HepG2 (cell line): Measurements from ENCODE around the gene TRIM74. TPM values are rescaled to one million over a fixed set of nuclear protein-coding genes. Genes with fewer than 3 reads are reported as not detected.
A peak's percentile ranks its signal among the peaks of the same experiment; 100 is the strongest.

Source experiments
- CENPX ChIP-seq: sonication (generic); formaldehyde crosslinking; IDR thresholded peaks from 2 replicates; pipeline ENCODE4 v1.9.0; 2021; ENCODE audit warnings: mild to moderate bottlenecking, missing genetic modification reagents, moderate library complexity
- FOSL1 ChIP-seq: sonication (generic); formaldehyde crosslinking; IDR thresholded peaks from 2 replicates; pipeline ENCODE4 v1.9.0; 2021; ENCODE audit warnings: missing genetic modification reagents, borderline replicate concordance
- KMT2B ChIP-seq: IDR thresholded peaks from 2 replicates; pipeline ENCODE4 v1.6.1; 2016; ENCODE audit warnings: missing genetic modification reagents, missing compliant biosample characterization
- NFE2L2 ChIP-seq: fragments of 150-350 bp; IDR thresholded peaks from 2 replicates; pipeline ENCODE4 v1.6.1; 2014; ENCODE audit warnings: low read length
- PHF8 ChIP-seq: sonication (generic); formaldehyde crosslinking; IDR thresholded peaks from 2 replicates; pipeline ENCODE4 v1.5.0; 2020; ENCODE audit warnings: missing genetic modification reagents
- SMAD1 ChIP-seq: sonication (generic); formaldehyde crosslinking; IDR thresholded peaks from 2 replicates; pipeline ENCODE4 v1.4.0; 2020; ENCODE audit warnings: missing genetic modification reagents, low read depth, mild to moderate bottlenecking, borderline replicate concordance
- TBP ChIP-seq: sonication (generic); formaldehyde crosslinking; IDR thresholded peaks from 2 replicates; pipeline ENCODE4 v1.5.0; 2020; ENCODE audit warnings: missing genetic modification reagents
- polyA plus RNA-seq, 8 experiments: library from polyadenylated mRNA; depleted of rRNA in 3 of 8; stranded (reverse) in 7 of 8; unstranded in 1 of 8; fragments of >200 nt; fragmentation: Illumina TruSeq in 4 of 8; extraction: Trizol in 4 of 8; gene quantifications; 2 replicates each; pipeline versions ENCODE4 v1.2.1 to v1.2.3, GENCODE V29; 2011 to 2016; ENCODE audit warnings: low read depth in 4 of 8, missing spikeins in 1 of 8, mixed read lengths in 1 of 8; ENCODE audit not compliant: insufficient read depth in 1 of 8
- total RNA-seq, 5 experiments: library from RNA; depleted of rRNA; stranded (reverse); fragments of >200 nt; fragmentation: Illumina TruSeq; extraction: Trizol; gene quantifications; 2 replicates each; pipeline ENCODE4 v1.2.3, GENCODE V29; 2016; ENCODE audit warnings: low read depth in 1 of 5
- TF ChIP-seq, protein P1 (sequence below), 2 experiments: fragments of 450-650 bp in 1 of 2; sonication (generic) in 1 of 2; formaldehyde crosslinking in 1 of 2; IDR thresholded peaks; 2 replicates each; pipeline versions ENCODE4 v1.6.1 to v1.8.0; 2016 to 2022; ENCODE audit warnings: antibody characterized with exemption in 1 of 2, mild to moderate bottlenecking in 1 of 2, missing genetic modification reagents in 1 of 2
- TF ChIP-seq, protein P2 (sequence below): IDR thresholded peaks from 2 replicates; pipeline ENCODE4 v1.6.1; 2016; ENCODE audit warnings: missing compliant biosample characterization, missing genetic modification reagents, borderline replicate concordance
- TF ChIP-seq, protein P3 (sequence below): sonication (generic); formaldehyde crosslinking; IDR thresholded peaks from 2 replicates; pipeline ENCODE4 v1.4.0; 2020; ENCODE audit warnings: missing genetic modification reagents
- TF ChIP-seq, protein P4 (sequence below), 2 experiments: sonication (generic) in 1 of 2; formaldehyde crosslinking in 1 of 2; IDR thresholded peaks; 2 replicates each; pipeline versions ENCODE4 v1.5.1 to v1.6.1; 2011 to 2020; ENCODE audit warnings: borderline replicate concordance in 1 of 2, low read depth in 1 of 2, low read length in 1 of 2, mild to moderate bottlenecking in 1 of 2, missing genetic modification reagents in 1 of 2, moderate library complexity in 1 of 2

TRIM74 gene
- total and polyA plus RNA-seq, 2 of the 13 experiments (the other 11 are each of a cell fraction or from before 2014, with no cell fraction given): 0.51 to 1.4 TPM

DNA sequence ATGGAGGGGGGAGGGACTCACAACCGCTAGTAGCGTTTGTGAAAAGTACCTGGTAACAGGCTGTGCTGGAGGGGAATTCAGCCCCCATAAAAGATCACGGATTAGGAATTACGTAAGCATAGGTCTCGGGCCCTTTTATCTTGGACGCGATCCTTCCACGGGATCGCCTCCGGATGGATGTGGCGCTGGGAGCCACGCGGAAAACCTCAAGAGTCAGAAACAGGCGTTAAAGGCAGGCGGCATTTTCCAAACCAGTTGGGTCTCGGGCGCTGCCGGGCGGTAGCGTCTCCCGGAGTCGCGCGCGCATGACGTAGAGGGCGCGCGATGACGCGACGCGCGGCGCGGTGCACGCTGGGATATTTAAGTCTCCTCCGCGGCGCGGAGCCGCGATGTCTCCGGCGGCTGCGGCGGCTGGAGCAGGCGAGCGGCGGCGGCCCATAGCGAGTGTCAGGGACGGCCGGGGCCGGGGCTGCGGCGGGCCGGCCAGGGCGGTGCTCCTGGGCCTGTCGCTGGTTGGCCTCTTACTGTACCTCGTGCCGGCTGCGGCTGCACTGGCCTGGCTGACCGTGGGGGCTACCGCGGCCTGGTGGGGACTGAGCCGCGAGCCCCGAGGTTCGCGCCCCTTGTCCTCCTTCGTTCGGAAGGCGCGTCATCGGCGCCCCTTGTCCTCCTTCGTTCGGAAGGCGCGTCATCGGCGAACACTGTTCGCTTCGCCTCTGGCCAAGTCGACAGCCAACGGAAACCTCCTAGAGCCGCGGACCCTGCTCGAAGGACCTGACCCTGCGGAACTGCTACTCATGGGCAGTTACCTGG is 44.3 kb downstream of the TRIM74 start, which contains the start of gene POM121 (continued):
- TF ChIP-seq, protein P1, sequence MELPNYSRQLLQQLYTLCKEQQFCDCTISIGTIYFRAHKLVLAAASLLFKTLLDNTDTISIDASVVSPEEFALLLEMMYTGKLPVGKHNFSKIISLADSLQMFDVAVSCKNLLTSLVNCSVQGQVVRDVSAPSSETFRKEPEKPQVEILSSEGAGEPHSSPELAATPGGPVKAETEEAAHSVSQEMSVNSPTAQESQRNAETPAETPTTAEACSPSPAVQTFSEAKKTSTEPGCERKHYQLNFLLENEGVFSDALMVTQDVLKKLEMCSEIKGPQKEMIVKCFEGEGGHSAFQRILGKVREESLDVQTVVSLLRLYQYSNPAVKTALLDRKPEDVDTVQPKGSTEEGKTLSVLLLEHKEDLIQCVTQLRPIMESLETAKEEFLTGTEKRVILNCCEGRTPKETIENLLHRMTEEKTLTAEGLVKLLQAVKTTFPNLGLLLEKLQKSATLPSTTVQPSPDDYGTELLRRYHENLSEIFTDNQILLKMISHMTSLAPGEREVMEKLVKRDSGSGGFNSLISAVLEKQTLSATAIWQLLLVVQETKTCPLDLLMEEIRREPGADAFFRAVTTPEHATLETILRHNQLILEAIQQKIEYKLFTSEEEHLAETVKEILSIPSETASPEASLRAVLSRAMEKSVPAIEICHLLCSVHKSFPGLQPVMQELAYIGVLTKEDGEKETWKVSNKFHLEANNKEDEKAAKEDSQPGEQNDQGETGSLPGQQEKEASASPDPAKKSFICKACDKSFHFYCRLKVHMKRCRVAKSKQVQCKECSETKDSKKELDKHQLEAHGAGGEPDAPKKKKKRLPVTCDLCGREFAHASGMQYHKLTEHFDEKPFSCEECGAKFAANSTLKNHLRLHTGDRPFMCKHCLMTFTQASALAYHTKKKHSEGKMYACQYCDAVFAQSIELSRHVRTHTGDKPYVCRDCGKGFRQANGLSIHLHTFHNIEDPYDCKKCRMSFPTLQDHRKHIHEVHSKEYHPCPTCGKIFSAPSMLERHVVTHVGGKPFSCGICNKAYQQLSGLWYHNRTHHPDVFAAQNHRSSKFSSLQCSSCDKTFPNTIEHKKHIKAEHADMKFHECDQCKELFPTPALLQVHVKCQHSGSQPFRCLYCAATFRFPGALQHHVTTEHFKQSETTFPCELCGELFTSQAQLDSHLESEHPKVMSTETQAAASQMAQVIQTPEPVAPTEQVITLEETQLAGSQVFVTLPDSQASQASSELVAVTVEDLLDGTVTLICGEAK (IDR thresholded peaks at IDR 0.05): no peak
- TF ChIP-seq, protein P1 (CRISPR knock-in tag; IDR thresholded peaks at IDR 0.05): peak; percentile 50; the same call in 1 of the 2 replicates
- TF ChIP-seq KMT2B (CRISPR knock-in tag): peak; percentile 99
- TF ChIP-seq SMAD1 (CRISPR knock-in tag): no peak
- 0 out of 2 replicates have a peak, but pooled peaks have one; percentile 81 for TF ChIP-seq TBP (CRISPR knock-in tag)
- no peak for TF ChIP-seq FOSL1 (CRISPR knock-in tag)
- TF ChIP-seq, protein P2, sequence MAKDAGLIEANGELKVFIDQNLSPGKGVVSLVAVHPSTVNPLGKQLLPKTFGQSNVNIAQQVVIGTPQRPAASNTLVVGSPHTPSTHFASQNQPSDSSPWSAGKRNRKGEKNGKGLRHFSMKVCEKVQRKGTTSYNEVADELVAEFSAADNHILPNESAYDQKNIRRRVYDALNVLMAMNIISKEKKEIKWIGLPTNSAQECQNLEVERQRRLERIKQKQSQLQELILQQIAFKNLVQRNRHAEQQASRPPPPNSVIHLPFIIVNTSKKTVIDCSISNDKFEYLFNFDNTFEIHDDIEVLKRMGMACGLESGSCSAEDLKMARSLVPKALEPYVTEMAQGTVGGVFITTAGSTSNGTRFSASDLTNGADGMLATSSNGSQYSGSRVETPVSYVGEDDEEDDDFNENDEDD (CRISPR knock-in tag): peak; percentile 65; the same call in 1 of the 2 replicates
- TF ChIP-seq CENPX (CRISPR knock-in tag): no peak
- TF ChIP-seq, protein P3, sequence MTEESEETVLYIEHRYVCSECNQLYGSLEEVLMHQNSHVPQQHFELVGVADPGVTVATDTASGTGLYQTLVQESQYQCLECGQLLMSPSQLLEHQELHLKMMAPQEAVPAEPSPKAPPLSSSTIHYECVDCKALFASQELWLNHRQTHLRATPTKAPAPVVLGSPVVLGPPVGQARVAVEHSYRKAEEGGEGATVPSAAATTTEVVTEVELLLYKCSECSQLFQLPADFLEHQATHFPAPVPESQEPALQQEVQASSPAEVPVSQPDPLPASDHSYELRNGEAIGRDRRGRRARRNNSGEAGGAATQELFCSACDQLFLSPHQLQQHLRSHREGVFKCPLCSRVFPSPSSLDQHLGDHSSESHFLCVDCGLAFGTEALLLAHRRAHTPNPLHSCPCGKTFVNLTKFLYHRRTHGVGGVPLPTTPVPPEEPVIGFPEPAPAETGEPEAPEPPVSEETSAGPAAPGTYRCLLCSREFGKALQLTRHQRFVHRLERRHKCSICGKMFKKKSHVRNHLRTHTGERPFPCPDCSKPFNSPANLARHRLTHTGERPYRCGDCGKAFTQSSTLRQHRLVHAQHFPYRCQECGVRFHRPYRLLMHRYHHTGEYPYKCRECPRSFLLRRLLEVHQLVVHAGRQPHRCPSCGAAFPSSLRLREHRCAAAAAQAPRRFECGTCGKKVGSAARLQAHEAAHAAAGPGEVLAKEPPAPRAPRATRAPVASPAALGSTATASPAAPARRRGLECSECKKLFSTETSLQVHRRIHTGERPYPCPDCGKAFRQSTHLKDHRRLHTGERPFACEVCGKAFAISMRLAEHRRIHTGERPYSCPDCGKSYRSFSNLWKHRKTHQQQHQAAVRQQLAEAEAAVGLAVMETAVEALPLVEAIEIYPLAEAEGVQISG (CRISPR knock-in tag): peak; percentile 87
- TF ChIP-seq, protein P4, sequence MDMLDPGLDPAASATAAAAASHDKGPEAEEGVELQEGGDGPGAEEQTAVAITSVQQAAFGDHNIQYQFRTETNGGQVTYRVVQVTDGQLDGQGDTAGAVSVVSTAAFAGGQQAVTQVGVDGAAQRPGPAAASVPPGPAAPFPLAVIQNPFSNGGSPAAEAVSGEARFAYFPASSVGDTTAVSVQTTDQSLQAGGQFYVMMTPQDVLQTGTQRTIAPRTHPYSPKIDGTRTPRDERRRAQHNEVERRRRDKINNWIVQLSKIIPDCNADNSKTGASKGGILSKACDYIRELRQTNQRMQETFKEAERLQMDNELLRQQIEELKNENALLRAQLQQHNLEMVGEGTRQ (IDR thresholded peaks at IDR 0.05; ENCODE audit: low read depth, low read length): no peak
- TF ChIP-seq, protein P4 (CRISPR knock-in tag; IDR thresholded peaks at IDR 0.05; ENCODE audit: borderline replicate concordance): no peak
- no peak for TF ChIP-seq NFE2L2
- TF ChIP-seq PHF8 (CRISPR knock-in tag): peak; percentile 71
